ENCODE results near the gene LRRC4B. TPM values are rescaled to one million over a fixed set of nuclear protein-coding genes. Genes with fewer than 3 reads are reported as not detected.

The LRRC4B gene
- total and polyA plus RNA-seq, 2 donors from 2014 or later: 1.2 to 2.6 TPM

DNA sequence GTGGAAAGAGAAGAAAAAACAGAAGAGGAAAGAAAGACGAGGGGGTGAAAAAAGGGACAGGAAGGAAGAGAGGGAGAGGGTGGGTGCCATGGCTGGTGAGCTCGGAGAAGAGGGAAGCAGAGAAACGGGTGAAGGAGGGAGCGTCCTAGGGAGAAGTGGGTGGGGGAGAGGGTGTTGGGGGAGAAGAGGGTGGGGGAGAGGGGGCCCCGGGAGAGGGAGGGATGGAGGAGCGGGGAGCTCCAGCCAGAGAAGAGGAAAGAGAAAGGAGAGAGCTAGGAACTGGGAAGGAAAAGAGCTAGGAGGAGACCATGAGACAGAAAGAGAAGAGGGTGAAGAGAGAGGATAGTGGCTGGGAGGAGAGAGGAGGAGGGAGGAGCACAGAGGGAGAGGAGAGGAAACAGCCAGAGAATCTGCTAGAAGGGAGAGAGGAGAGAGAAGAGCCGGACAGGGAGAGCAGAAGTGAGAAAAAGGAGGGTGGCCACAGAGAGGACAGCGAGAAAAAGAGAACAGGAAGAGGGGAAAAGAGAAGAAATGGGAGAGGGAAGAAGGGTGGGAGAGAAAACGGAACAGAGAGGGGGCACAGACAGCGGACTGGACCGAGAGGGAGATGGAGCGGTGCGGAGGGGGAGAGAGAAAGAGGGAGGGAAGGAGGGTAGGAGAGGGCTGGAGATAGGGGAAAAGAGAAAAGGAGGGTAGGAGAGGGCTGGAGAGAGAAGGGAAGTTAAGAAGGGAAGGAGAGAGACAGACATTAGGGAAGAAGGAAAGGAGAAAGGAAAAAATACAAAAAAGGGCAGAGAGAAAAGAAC, 79.6 kb downstream of the LRRC4B start:
- Histone ChIP-seq H3K27me3 (ENCODE audit: control insufficient read depth, insufficient read depth, low read length) (peaks cover 7% of the 10 kb centered on the region), H3K27ac (ENCODE audit: low read depth in 2 of 2, low read length in 2 of 2) (no peak overlapping the region), H3K9ac (ENCODE audit: low read length in 3 of 3) (no peak overlapping the region), H3K4me3 (ENCODE audit: low read length in 3 of 3) (no peak overlapping the region), H3K4me1 (ENCODE audit: control insufficient read depth in 2 of 3, insufficient read depth in 2 of 3, low read depth in 1 of 3, low read length in 3 of 3) (no peaks in the 10 kb centered on the region), H3K36me3 (ENCODE audit: control insufficient read depth in 2 of 3, insufficient read depth in 3 of 3, low read length in 3 of 3) (no peaks in the 10 kb centered on the region), H3K9me3 (ENCODE audit: control insufficient read depth in 2 of 3, insufficient read depth in 1 of 3, low read length in 3 of 3) (no peaks in the 10 kb centered on the region)
- intact Hi-C loops (cut with DNase I): no loop called here
- FAIRE-seq (no peak), DNase-seq (peak in 1 of 5 donors; percentile 33)
- TF ChIP-seq CTCF (IDR thresholded peaks at IDR 0.05; ENCODE audit: borderline replicate concordance, extremely low read depth, insufficient read depth): no peak

GRCh38 chr19:50486823-50487515, 81.3 kb downstream of the LRRC4B start:
- no peak for FAIRE-seq
- peak in 3 of 5 donors; percentile 35 to 56 (median 38) for DNase-seq
- no peak for TF ChIP-seq CTCF (IDR thresholded peaks at IDR 0.05; ENCODE audit: borderline replicate concordance, extremely low read depth, insufficient read depth)
- Histone ChIP-seq H3K36me3 (ENCODE audit: control insufficient read depth in 2 of 3, insufficient read depth in 3 of 3, low read length in 3 of 3) (no peaks in the 10 kb centered on the region), H3K27me3 (ENCODE audit: control insufficient read depth, insufficient read depth, low read length) (peaks cover 7% of the 10 kb centered on the region), H3K4me3 (ENCODE audit: low read length in 3 of 3) (no peak overlapping the region), H3K27ac (ENCODE audit: low read depth in 2 of 2, low read length in 2 of 2) (no peak overlapping the region), H3K9ac (ENCODE audit: low read length in 3 of 3) (no peak overlapping the region), H3K4me1 (ENCODE audit: control insufficient read depth in 2 of 3, insufficient read depth in 2 of 3, low read depth in 1 of 3, low read length in 3 of 3) (no peaks in the 10 kb centered on the region), H3K9me3 (ENCODE audit: control insufficient read depth in 2 of 3, insufficient read depth in 1 of 3, low read length in 3 of 3) (no peaks in the 10 kb centered on the region)
- intact Hi-C loops (cut with DNase I): no loop called here

DNA sequence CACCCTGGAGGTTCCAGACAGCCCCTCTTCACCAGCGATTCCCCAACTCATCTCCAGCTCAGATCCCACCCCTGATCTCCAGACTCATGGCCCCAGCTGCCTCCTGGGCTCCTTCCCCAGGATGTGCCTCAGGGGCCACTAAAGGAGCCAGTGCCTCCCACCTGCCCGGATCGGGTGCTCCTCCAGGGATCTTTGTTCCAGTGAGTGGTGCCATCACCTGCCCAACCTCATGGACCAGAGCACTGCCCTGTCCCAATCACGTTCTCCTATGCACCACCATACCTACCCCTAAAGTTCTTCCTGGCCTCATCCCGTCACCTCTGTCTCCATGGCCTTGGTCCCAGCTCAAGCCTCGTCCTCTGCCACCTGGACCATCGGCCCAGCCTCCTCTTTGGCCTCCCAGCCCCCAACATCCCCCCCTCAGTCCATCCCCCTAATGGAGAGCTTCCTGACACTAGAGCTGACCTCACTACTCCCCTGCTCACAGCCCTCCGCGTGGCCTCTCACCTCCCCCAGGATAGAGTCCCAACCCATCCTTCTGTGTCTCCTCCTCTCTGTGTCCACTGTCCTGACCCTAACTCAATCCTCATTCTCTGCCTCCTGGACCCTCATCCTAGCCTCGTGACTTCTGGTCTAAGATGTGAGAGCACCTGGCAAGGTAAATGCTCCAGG, 82.8 kb downstream of the LRRC4B start:
- no peak overlapping the region for H3K9ac ChIP-seq (ENCODE audit: low read length in 3 of 3)
- H3K4me1 ChIP-seq (ENCODE audit: control insufficient read depth in 2 of 3, insufficient read depth in 2 of 3, low read depth in 1 of 3, low read length in 3 of 3): no peaks in the 10 kb centered on the region
- H3K36me3 ChIP-seq (ENCODE audit: control insufficient read depth in 2 of 3, insufficient read depth in 3 of 3, low read length in 3 of 3): peaks cover 0 to 2% (median 0%) of the 10 kb centered on the region in 3 donors
- intact Hi-C loops (cut with DNase I): no loop called here
- H3K27ac ChIP-seq (ENCODE audit: low read depth in 2 of 2, low read length in 2 of 2): no peak overlapping the region
- no peak for FAIRE-seq
- no peak overlapping the region for H3K4me3 ChIP-seq (ENCODE audit: low read length in 3 of 3)
- no peak for TF ChIP-seq CTCF (IDR thresholded peaks at IDR 0.05; ENCODE audit: borderline replicate concordance, extremely low read depth, insufficient read depth)
- peak in 1 of 5 donors; percentile 45 for DNase-seq
- no peaks in the 10 kb centered on the region for H3K27me3 ChIP-seq (ENCODE audit: control insufficient read depth, insufficient read depth, low read length)
- no peaks in the 10 kb centered on the region for H3K9me3 ChIP-seq (ENCODE audit: control insufficient read depth in 2 of 3, insufficient read depth in 1 of 3, low read length in 3 of 3)
